ENCODE measurements around the gene ABHD17C.

GRCh38 chr15:80764535-80764934 lies 69.4 kb downstream of the ABHD17C start:
- TF ChIP-seq POLR2AphosphoS5 (IDR thresholded peaks at IDR 0.05; ENCODE audit: low read depth) (no peak), CREB1 (CRISPR knock-in tag; IDR thresholded peaks at IDR 0.05; ENCODE audit: low read depth) (no peak), CTCF (conservative IDR thresholded peaks at IDR 0.05; ENCODE audit: low read depth in 2 of 2) (no peak), EZH2 (IDR thresholded peaks at IDR 0.05; ENCODE audit: low read depth, unreplicated experiment) (no peak), EZH2phosphoT487 (IDR thresholded peaks at IDR 0.05; ENCODE audit: unreplicated experiment) (no peak), REST (IDR thresholded peaks at IDR 0.05; ENCODE audit: unreplicated experiment) (no peak)
